ENCODE measurements around the gene LARGE1. TPM values are rescaled to one million over a fixed set of nuclear protein-coding genes. Genes with fewer than 3 reads are reported as not detected.

The LARGE1 gene
- polyA plus RNA-seq, 1 experiment, result 8.5 TPM

DNA sequence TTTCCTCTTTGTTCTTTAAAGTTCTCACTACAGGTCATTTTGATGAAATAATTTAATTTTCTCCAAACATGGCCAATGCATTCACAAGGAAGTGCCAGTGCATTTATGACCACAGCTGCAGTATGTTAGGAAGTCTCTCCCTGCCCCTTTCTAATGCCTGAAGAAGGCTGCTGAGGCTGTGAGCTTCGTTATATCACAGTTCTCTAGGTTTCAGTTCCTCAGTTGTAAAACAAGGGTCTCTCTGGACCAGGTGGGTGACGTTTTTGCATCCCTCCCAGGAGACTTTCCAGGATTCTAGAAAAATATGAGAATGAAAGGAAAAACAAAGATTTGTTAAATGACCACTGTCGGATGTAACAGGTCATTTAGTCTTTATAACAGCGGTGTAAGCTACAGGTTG is 171.6 kb downstream of the LARGE1 start:
- DNase-seq (ENCODE audit: low read depth), result no peak
- Histone ChIP-seq H3K4me3 (ENCODE audit: low read depth, low read length) (no peak overlapping the region), H3K27me3 (ENCODE audit: control insufficient read depth, insufficient read depth, low read length) (no peaks in the 10 kb centered on the region), H3K36me3 (ENCODE audit: control insufficient read depth, insufficient read depth, low read length) (no peaks in the 10 kb centered on the region)
- TF ChIP-seq, protein P1, sequence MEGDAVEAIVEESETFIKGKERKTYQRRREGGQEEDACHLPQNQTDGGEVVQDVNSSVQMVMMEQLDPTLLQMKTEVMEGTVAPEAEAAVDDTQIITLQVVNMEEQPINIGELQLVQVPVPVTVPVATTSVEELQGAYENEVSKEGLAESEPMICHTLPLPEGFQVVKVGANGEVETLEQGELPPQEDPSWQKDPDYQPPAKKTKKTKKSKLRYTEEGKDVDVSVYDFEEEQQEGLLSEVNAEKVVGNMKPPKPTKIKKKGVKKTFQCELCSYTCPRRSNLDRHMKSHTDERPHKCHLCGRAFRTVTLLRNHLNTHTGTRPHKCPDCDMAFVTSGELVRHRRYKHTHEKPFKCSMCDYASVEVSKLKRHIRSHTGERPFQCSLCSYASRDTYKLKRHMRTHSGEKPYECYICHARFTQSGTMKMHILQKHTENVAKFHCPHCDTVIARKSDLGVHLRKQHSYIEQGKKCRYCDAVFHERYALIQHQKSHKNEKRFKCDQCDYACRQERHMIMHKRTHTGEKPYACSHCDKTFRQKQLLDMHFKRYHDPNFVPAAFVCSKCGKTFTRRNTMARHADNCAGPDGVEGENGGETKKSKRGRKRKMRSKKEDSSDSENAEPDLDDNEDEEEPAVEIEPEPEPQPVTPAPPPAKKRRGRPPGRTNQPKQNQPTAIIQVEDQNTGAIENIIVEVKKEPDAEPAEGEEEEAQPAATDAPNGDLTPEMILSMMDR (IDR thresholded peaks at IDR 0.05; ENCODE audit: insufficient read depth, low read depth, low read length), result no peak
- ChIA-PET POLR2A (no interaction called here), CTCF (interaction anchor here (1.2 kb wide), 1 partner anchor 20 kb away, joined by 3 read pairs; no protein-coding TSS in a partner anchor)

DNA sequence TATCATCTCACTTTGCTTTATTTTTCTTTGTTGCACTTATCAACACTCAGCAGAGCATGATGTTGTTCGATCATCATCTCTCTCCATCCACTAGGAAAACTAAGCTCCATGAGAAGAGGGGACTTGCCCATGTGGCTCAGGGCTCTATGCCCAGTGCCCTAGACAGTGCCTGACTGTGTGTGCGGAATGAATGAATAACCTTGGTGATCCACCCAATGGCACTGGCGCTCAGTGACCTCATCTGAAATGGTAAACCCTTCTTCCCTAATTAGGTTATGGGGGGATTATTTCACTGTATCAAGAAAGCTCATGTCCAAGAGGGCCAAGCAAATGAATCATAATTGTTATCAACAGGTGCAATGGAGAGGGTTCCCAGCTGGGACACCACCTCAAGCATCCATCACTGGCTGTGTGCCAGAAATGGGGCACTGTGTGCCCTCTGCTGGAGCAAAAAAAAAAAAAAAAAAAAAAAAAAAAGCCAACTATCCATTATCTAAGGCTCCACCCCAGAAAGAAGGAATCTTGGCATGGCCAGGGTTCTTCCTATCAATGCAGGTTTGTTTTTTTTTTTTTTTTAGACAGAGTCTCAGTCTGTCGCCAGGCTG is 172.6 kb downstream of the LARGE1 start:
- TF ChIP-seq, protein P1 (IDR thresholded peaks at IDR 0.05; ENCODE audit: insufficient read depth, low read depth, low read length), result no peak
- DNase-seq (ENCODE audit: low read depth), result no peak
- ChIA-PET POLR2A (no interaction called here), CTCF (interaction anchor here (1.2 kb wide), 1 partner anchor 19 kb away, joined by 3 read pairs; no protein-coding TSS in a partner anchor)
- H3K36me3 ChIP-seq (ENCODE audit: control insufficient read depth, insufficient read depth, low read length), result no peaks in the 10 kb centered on the region
- H3K27me3 ChIP-seq (ENCODE audit: control insufficient read depth, insufficient read depth, low read length), result no peaks in the 10 kb centered on the region
- no peak overlapping the region for H3K4me3 ChIP-seq (ENCODE audit: low read depth, low read length)

DNA sequence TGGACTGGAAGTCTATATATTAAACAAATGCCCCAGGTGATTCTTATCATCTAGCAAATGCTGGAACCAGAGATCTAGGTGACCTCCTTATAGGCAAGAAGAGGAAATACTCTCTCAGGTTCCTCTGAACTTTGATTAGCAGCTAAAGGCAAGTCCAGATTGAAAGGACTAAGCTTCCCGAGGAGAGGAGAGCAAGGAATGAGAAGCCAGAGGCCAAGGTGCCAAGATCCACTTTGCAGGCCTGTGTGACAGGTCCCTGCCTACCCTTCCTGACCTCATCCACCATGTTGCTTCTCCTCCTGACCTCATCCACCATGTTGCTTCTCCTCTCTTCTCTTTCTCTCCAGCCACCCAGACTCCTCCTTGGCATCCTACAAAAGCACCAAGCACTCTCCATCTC is 173.2 kb downstream of the LARGE1 start:
- no peaks in the 10 kb centered on the region for H3K27me3 ChIP-seq (ENCODE audit: control insufficient read depth, insufficient read depth, low read length)
- DNase-seq (ENCODE audit: low read depth), result no peak
- no peaks in the 10 kb centered on the region for H3K36me3 ChIP-seq (ENCODE audit: control insufficient read depth, insufficient read depth, low read length)
- H3K4me3 ChIP-seq (ENCODE audit: low read depth, low read length), result no peak overlapping the region
- TF ChIP-seq, protein P1 (IDR thresholded peaks at IDR 0.05; ENCODE audit: insufficient read depth, low read depth, low read length), result no peak
- CTCF ChIA-PET, result no interaction called here
- POLR2A ChIA-PET, result no interaction called here

DNA sequence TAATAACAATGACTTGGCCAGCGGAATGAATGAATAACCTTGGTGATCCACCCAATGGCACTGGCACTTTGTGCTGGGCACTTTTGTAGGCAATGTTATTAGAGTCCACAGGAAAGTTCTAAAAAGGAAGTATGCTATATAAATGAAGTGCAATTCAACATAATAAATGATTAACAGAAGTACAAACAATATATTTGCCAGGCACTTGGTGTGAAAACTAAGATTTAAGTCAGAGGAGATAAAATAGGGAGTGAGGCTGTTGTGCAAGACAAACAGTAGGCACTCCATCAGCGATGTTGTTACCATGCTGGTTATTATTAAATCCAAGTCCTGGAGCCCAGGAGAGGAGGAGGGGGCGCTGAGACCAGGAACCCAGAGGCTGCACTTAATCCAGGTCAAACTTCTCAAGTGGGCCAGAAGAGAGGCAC is 173.8 kb downstream of the LARGE1 start:
- Histone ChIP-seq H3K4me3 (ENCODE audit: low read depth, low read length) (no peak overlapping the region), H3K27me3 (ENCODE audit: control insufficient read depth, insufficient read depth, low read length) (no peaks in the 10 kb centered on the region), H3K36me3 (ENCODE audit: control insufficient read depth, insufficient read depth, low read length) (no peaks in the 10 kb centered on the region)
- ChIA-PET POLR2A (no interaction called here), CTCF (no interaction called here)
- TF ChIP-seq, protein P1 (IDR thresholded peaks at IDR 0.05; ENCODE audit: insufficient read depth, low read depth, low read length), result no peak
- DNase-seq (ENCODE audit: low read depth), result no peak

DNA sequence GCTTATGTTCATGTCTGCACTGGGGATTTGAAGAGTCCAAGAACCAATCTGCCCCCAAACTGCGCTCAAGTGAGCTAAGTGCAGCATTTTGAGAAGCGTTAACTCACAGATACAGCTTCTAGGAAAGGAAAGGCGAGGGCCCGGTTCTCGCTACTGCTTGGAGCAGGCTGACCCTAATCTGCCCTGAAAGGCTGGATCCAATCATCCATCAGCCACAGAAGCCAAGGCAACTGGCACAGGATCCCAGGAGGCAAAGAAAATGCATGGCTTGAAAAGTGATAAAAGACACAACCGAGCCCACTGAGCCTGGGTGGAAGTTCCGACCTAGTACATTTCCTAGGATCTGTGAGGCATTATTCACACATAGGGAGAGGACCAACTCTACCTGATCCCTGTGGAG is 174.8 kb downstream of the LARGE1 start:
- DNase-seq (ENCODE audit: low read depth), result no peak
- CTCF ChIA-PET, result no interaction called here

More for the DNA sequence above, 174.8 kb downstream of the LARGE1 start:
- TF ChIP-seq, protein P1 (IDR thresholded peaks at IDR 0.05; ENCODE audit: insufficient read depth, low read depth, low read length), result no peak
- Histone ChIP-seq H3K27me3 (ENCODE audit: control insufficient read depth, insufficient read depth, low read length) (no peaks in the 10 kb centered on the region), H3K36me3 (ENCODE audit: control insufficient read depth, insufficient read depth, low read length) (no peaks in the 10 kb centered on the region), H3K4me3 (ENCODE audit: low read depth, low read length) (no peak overlapping the region)
- POLR2A ChIA-PET, result no interaction called here

Data from BJ (cell line).